Astrocyte of the spinal cord (primary cell): ENCODE results near the gene DNMT3B.

ENCODE experiments used
- DNase-seq: peaks from one replicate; pipeline ENCODE4 v3.0.0; 2011; ENCODE audit warnings: low read depth, low spot score
- H3K4me3 ChIP-seq: 2 replicates; pipeline ENCODE4 v1.5.1; 2011; ENCODE audit warnings: low read depth, mild to moderate bottlenecking, low read length, moderate library complexity
- in situ Hi-C: cut with HindIII; loops from 2 replicates; pipeline ENCODE4 v1.10.0; 2017; ENCODE audit warnings: low sequenced_read_pairs
- TF ChIP-seq, protein P1 (sequence below): IDR thresholded peaks from 2 replicates; pipeline ENCODE4 v1.5.1; 2012; ENCODE audit warnings: low read depth, mild to moderate bottlenecking, low read length, inconsistent platforms

DNMT3B gene

DNA sequence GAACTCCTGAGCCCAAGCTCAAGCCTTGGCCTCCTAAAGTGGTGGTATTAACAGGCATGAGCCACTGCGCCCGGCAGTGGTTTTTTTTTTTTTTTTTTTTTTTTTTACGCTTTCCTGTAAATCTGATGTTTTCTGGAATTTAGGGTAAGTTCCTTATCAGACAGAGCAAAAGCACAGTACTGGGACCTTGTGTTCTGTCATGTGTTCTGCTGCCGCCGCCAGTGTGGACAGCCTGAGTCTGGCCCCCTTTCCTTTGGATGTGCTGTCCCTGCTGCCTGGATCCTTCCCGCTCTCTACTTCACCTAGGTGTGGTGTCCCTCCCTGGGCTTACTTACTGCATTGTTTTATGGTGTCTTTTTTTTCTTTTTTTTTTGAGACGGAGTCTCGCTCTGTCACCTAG lies 11.7 kb downstream of the DNMT3B start:
- no peak for DNase-seq
- no peak overlapping the region for H3K4me3 ChIP-seq
- TF ChIP-seq, protein P1, sequence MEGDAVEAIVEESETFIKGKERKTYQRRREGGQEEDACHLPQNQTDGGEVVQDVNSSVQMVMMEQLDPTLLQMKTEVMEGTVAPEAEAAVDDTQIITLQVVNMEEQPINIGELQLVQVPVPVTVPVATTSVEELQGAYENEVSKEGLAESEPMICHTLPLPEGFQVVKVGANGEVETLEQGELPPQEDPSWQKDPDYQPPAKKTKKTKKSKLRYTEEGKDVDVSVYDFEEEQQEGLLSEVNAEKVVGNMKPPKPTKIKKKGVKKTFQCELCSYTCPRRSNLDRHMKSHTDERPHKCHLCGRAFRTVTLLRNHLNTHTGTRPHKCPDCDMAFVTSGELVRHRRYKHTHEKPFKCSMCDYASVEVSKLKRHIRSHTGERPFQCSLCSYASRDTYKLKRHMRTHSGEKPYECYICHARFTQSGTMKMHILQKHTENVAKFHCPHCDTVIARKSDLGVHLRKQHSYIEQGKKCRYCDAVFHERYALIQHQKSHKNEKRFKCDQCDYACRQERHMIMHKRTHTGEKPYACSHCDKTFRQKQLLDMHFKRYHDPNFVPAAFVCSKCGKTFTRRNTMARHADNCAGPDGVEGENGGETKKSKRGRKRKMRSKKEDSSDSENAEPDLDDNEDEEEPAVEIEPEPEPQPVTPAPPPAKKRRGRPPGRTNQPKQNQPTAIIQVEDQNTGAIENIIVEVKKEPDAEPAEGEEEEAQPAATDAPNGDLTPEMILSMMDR: no peak
- in situ Hi-C loops: no loop called here

DNA sequence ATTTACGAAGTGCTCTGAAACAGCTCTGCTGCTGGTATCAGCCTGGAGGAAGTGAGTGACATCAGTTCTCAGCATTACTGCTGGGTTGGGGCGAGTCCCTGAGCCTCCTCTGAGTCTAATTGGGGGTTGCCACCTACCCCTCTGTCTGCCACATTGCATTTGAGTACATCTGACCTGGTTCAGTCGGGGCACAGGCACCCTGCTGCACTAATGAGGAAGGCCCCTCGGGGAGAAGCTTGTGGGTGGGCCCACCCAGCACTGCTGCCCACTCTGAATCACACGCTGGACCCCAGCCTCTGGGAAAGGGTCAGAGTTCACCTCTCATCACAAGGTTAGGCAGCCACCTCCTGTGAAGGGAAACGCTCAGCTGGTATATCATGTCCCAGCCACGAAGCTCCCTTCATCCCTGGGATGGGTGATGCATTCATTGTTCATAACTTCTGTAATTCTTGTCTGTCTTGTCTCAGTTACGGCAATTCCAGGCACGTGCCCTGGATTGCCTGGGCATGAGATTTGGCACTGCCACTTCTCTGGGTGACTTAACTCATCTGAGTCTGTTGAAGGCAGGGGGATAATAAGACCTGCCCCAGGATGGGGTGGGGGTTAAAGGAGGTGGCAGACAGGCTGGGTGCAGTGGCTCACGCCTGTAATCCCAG lies 13.3 kb downstream of the DNMT3B start:
- in situ Hi-C loops: no loop called here
- H3K4me3 ChIP-seq: no peak overlapping the region
- no peak for DNase-seq
- TF ChIP-seq, protein P1: no peak

DNA sequence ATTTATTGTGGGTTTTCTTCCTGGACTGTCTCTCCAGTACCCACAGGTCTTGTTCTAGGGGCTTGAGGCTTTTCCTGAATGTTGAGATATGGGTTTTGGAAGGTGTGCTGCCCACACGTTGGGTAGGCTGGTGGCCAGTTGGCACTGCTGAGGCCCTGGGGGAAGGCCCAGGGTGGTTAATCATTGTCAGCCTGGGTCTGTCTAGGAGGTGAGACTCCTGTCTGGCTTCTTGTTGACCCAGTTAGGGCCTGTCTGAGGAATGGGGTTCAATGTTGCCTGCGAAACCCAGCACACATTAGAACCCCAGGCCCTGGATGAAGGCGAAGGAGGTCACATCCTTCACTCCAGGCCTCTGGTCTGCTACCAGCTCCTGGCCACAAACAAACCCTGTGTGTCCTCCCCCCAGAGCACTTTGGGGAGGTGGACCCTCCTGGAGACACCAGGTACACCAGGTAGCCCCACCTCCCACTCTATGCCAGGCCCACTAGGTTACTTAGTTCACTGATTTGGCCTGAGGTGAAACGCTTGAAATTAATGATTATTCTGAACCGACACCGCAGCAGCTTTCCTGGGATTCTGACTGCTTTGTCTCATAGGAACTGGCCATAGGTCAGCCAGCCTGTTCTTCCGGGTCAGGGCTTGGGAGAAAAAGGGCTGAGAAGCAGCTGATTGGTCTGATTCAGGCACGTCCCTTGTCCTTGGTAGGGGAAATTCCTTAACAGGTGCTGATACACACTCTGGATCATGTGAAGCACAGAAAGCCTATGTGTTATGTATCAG lies 15.2 kb downstream of the DNMT3B start:
- H3K4me3 ChIP-seq: no peak overlapping the region
- DNase-seq: no peak
- TF ChIP-seq, protein P1: no peak
- in situ Hi-C loops: no loop called here

DNA sequence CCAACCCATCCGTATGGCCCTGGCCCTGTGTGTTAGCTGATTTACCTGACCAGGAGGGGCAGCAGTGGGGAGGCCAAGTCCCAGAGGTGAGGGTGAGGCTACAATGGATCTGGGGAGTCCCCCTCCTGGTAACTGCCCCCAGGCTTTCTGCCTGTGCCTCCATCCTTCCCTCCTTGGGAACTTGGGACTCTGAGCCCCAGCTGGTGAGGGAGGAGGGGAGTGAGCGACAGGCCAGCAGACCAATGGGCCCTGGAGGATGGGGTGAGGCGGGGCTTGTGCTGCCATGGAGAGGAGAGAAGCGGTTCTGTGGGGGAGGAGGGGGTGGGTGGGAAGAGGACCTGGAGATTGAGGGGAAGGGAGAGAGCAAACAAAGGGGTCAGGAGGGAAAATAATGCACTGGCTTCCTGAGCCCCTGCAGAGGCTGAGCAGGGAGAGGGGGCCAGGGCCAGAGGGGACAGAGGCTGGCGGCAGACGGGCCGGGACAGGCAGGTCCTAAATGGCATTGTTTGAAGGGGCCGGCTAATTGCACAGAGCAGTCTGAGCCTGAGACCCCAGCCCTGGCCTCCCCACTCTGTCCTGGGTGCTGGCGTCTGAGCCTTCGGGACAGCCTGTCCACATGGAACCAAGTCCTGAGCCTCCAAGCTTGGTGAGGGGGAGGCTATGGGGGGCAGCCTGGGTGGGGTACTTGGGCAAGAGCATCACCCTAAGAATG lies 17.5 kb downstream of the DNMT3B start:
- in situ Hi-C loops: no loop called here
- no peak for DNase-seq
- TF ChIP-seq, protein P1: no peak
- H3K4me3 ChIP-seq: no peak overlapping the region

DNA sequence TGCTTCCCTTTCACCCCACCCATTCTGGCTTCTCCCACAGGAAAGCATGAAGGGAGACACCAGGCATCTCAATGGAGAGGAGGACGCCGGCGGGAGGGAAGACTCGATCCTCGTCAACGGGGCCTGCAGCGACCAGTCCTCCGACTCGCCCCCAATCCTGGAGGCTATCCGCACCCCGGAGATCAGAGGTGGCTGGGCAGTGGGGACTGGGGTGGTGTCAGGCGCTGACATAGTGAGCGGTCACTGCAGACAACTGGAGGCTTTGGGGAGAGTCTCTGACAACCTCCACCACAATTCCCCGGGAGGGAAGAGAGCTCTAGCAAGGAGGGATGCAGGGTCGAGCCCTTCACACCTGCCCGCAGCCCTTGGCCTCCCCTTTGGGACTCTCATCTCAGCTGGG lies 18.1 kb downstream of the DNMT3B start:
- in situ Hi-C loops: no loop called here
- no peak for DNase-seq
- TF ChIP-seq, protein P1: no peak
- H3K4me3 ChIP-seq: no peak overlapping the region

DNA sequence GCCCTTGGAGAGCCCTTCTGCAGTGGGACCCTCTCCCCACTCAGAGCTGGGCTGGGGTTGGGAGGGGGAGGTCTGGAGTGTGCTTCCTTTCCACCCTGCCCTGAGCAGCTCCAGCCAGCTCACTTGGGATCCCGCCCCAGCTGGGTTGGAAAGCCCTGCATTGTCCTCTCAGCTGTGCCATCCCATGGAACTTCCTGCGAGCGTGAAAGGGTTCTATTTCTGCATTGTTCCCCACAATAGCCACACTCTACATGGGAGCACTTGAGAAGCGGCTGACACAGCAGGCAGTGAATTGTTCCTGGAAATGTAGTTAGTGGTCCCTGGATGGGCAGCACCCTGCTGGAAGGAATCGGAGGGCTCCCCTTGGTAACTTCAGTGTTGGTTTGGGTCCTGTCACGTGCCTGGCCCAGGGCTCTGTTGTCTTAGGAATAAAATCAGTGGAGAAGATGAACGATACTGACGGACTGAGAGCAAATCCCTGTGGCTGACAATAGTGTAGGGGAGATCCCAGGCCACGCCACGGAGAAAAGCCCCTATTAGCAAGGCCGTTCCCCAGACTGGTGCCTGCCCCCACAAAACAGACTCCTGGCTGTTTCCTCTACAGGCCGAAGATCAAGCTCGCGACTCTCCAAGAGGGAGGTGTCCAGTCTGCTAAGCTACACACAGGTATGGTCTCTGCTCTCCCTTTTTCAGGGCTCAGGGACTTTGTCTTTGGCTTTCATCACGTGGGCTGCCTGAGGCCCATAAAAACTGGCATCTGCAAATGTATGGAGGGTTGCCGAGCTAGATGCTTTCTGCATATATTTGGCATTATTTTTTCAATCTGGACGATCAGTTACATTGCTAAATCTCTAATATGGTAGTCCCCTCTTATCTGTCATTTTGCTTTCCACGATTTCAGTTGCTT lies 18.8 kb downstream of the DNMT3B start:
- in situ Hi-C loops: no loop called here
- no peak overlapping the region for H3K4me3 ChIP-seq
- no peak for DNase-seq
- TF ChIP-seq, protein P1: no peak
